Upper lobe of left lung (tissue), 4 donors: Measurements from ENCODE around the gene HSD17B10.

Experiments
- POLR2A ChIP-seq, 4 donors: fragments of 450-650 bp; IDR thresholded peaks; one replicate each; pipeline ENCODE4 v1.5.1; 2016 to 2017; ENCODE audit warnings: antibody characterized with exemption in 4 of 4, mild to moderate bottlenecking in 2 of 4
- TF ChIP-seq, protein P1 (sequence below), 6 experiments: fragments of 450-650 bp in 4 of 6; fragments of 200-600 bp in 2 of 6; sonication (generic) in 2 of 6; IDR thresholded peaks; one replicate each; pipeline ENCODE4 v1.5.1; 2016 to 2019; ENCODE audit warnings: antibody characterized with exemption in 6 of 6

- TF ChIP-seq, protein P1, sequence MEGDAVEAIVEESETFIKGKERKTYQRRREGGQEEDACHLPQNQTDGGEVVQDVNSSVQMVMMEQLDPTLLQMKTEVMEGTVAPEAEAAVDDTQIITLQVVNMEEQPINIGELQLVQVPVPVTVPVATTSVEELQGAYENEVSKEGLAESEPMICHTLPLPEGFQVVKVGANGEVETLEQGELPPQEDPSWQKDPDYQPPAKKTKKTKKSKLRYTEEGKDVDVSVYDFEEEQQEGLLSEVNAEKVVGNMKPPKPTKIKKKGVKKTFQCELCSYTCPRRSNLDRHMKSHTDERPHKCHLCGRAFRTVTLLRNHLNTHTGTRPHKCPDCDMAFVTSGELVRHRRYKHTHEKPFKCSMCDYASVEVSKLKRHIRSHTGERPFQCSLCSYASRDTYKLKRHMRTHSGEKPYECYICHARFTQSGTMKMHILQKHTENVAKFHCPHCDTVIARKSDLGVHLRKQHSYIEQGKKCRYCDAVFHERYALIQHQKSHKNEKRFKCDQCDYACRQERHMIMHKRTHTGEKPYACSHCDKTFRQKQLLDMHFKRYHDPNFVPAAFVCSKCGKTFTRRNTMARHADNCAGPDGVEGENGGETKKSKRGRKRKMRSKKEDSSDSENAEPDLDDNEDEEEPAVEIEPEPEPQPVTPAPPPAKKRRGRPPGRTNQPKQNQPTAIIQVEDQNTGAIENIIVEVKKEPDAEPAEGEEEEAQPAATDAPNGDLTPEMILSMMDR (IDR thresholded peaks at IDR 0.05), result no peak
- TF ChIP-seq POLR2A (IDR thresholded peaks at IDR 0.05), result no peak
These were observed 8.1 kb upstream of the HSD17B10 start for GRCh38 chrX:53442322-53442631.
